ENCODE data around the gene PCF11.
A peak's percentile ranks its signal among the peaks of the same experiment; 100 is the strongest.

The PCF11 gene

GRCh38 chr11:83191986-83192385 lies 35.1 kb downstream of the PCF11 start:
- Histone ChIP-seq H3K9me3 (ENCODE audit: control extremely low read depth in 1 of 5, control insufficient read depth in 4 of 5, insufficient read depth in 2 of 5, low read depth in 1 of 5, low read length in 4 of 5) (no peaks in the 10 kb centered on the region), H3K27me3 (replicated peaks in 2 of 5; ENCODE audit: control insufficient read depth in 4 of 5, insufficient read depth in 5 of 5, low read length in 4 of 5) (no peaks in the 10 kb centered on the region), H3K27ac (ENCODE audit: insufficient read depth in 1 of 2, low read depth in 1 of 2, low read length in 2 of 2, poor library complexity in 1 of 2, severe bottlenecking in 2 of 2) (peak overlapping the region; percentile 33 to 98), H3K4me1 (ENCODE audit: control extremely low read depth in 1 of 4, control insufficient read depth in 4 of 4, insufficient read depth in 4 of 4, low read length in 3 of 4) (peaks cover 18 to 35% (median 27%) of the 10 kb centered on the region in 4 experiments), H3K36me3 (ENCODE audit: control insufficient read depth in 4 of 4, insufficient read depth in 4 of 4, low read length in 3 of 4) (peaks cover 0 to 23% (median 10%) of the 10 kb centered on the region in 4 experiments), H3K4me3 (ENCODE audit: control insufficient read depth in 1 of 7, extremely low read depth in 1 of 7, insufficient read depth in 4 of 7, low read depth in 2 of 7, low read length in 6 of 7) (peak overlapping the region in 5 of 7 experiments; percentile 93 to 98 (median 96))
- ChIA-PET POLR2A (interaction anchor here (0.6 kb wide), 1 partner anchor 35 kb away, joined by 3 read pairs; the partner anchor contains the start of gene PCF11), CTCF (no interaction called here)
- DNase-seq: peak in 1 of 3 donors; percentile 14
- 69% methylated on average over 9 of the region's 11 CpGs for WGBS (ENCODE audit: insufficient coverage)

- Histone ChIP-seq H3K4me1 (ENCODE audit: control extremely low read depth in 1 of 4, control insufficient read depth in 4 of 4, insufficient read depth in 4 of 4, low read length in 3 of 4) (peaks cover 18 to 35% (median 27%) of the 10 kb centered on the region in 4 experiments), H3K27ac (ENCODE audit: insufficient read depth in 1 of 2, low read depth in 1 of 2, low read length in 2 of 2, poor library complexity in 1 of 2, severe bottlenecking in 2 of 2) (peak overlapping the region; percentile 95 to 98), H3K36me3 (ENCODE audit: control insufficient read depth in 4 of 4, insufficient read depth in 4 of 4, low read length in 3 of 4) (peaks cover 0 to 23% (median 8%) of the 10 kb centered on the region in 4 experiments), H3K27me3 (replicated peaks in 2 of 5; ENCODE audit: control insufficient read depth in 4 of 5, insufficient read depth in 5 of 5, low read length in 4 of 5) (no peaks in the 10 kb centered on the region), H3K9me3 (ENCODE audit: control extremely low read depth in 1 of 5, control insufficient read depth in 4 of 5, insufficient read depth in 2 of 5, low read depth in 1 of 5, low read length in 4 of 5) (no peaks in the 10 kb centered on the region), H3K4me3 (ENCODE audit: control insufficient read depth in 1 of 7, extremely low read depth in 1 of 7, insufficient read depth in 4 of 7, low read depth in 2 of 7, low read length in 6 of 7) (peak overlapping the region in 6 of 7 experiments; percentile 93 to 98 (median 96))
- WGBS (ENCODE audit: insufficient coverage): 25% methylated on average over 8 of the region's 8 CpGs
- ChIA-PET CTCF (interaction anchor here (0.7 to 2.1 kb wide), 3 partner anchors 28 to 57 kb away, joined by 3 to 7 read pairs (median 4); no protein-coding TSS in a partner anchor), POLR2A (interaction anchor here (1.4 kb wide), 1 partner anchor 291 kb away, joined by 3 read pairs; the partner anchor contains the start of gene DDIAS)
- DNase-seq: no peak
Measured at GRCh38 chr11:83192606-83193245, 35.8 kb downstream of the PCF11 start.

- DNase-seq: peak; percentile 95
- H3K4me1 ChIP-seq (ENCODE audit: control extremely low read depth in 1 of 4, control insufficient read depth in 4 of 4, insufficient read depth in 4 of 4, low read length in 3 of 4): peaks cover 18 to 35% (median 27%) of the 10 kb centered on the region in 4 experiments
- ChIA-PET CTCF (interaction anchor here (0.6 to 2.1 kb wide), 6 partner anchors 13 to 56 kb away, joined by 3 to 7 read pairs (median 4); no protein-coding TSS in a partner anchor), POLR2A (interaction anchor here (0.9 to 1.4 kb wide), 4 partner anchors 33 to 292 kb away, joined by 3 to 5 read pairs (median 4); partner anchors contain the start of genes DDIAS, PCF11 and RAB30)
- no peaks in the 10 kb centered on the region for H3K9me3 ChIP-seq (ENCODE audit: control extremely low read depth in 1 of 5, control insufficient read depth in 4 of 5, insufficient read depth in 2 of 5, low read depth in 1 of 5, low read length in 4 of 5)
- H3K4me3 ChIP-seq (ENCODE audit: control insufficient read depth in 1 of 7, extremely low read depth in 1 of 7, insufficient read depth in 4 of 7, low read depth in 2 of 7, low read length in 6 of 7): peak within 1 kb of the TSS; percentile 90 to 98 (median 95)
- peaks cover under 1 to 22% (median 8%) of the 10 kb centered on the region in 4 experiments for H3K36me3 ChIP-seq (ENCODE audit: control insufficient read depth in 4 of 4, insufficient read depth in 4 of 4, low read length in 3 of 4)
- peak within 1 kb of the TSS; percentile 95 to 98 for H3K27ac ChIP-seq (ENCODE audit: insufficient read depth in 1 of 2, low read depth in 1 of 2, low read length in 2 of 2, poor library complexity in 1 of 2, severe bottlenecking in 2 of 2)
- no peaks in the 10 kb centered on the region for H3K27me3 ChIP-seq (replicated peaks in 2 of 5; ENCODE audit: control insufficient read depth in 4 of 5, insufficient read depth in 5 of 5, low read length in 4 of 5)
- 0% methylated on average over 58 of the region's 67 CpGs for WGBS (ENCODE audit: insufficient coverage)
Measured at GRCh38 chr11:83193315-83194280, 36.7 kb downstream of the PCF11 start, which contains the start of gene ANKRD42. TSS of gene ANKRD42 (plus strand) at chr11:83193712. CDS start at chr11:83194671, 959 bp downstream.

- WGBS (ENCODE audit: insufficient coverage): under 1% methylated on average over 29 of the region's 35 CpGs
- Histone ChIP-seq H3K4me3 (ENCODE audit: control insufficient read depth in 1 of 7, extremely low read depth in 1 of 7, insufficient read depth in 4 of 7, low read depth in 2 of 7, low read length in 6 of 7) (peak overlapping the region; percentile 90 to 98 (median 95)), H3K4me1 (ENCODE audit: control extremely low read depth in 1 of 4, control insufficient read depth in 4 of 4, insufficient read depth in 4 of 4, low read length in 3 of 4) (peaks cover 18 to 35% (median 27%) of the 10 kb centered on the region in 4 experiments), H3K36me3 (ENCODE audit: control insufficient read depth in 4 of 4, insufficient read depth in 4 of 4, low read length in 3 of 4) (peaks cover 3 to 19% (median 10%) of the 10 kb centered on the region in 4 experiments), H3K27ac (ENCODE audit: insufficient read depth in 1 of 2, low read depth in 1 of 2, low read length in 2 of 2, poor library complexity in 1 of 2, severe bottlenecking in 2 of 2) (peak overlapping the region; percentile 95 to 98), H3K9me3 (ENCODE audit: control extremely low read depth in 1 of 5, control insufficient read depth in 4 of 5, insufficient read depth in 2 of 5, low read depth in 1 of 5, low read length in 4 of 5) (no peaks in the 10 kb centered on the region), H3K27me3 (replicated peaks in 2 of 5; ENCODE audit: control insufficient read depth in 4 of 5, insufficient read depth in 5 of 5, low read length in 4 of 5) (no peaks in the 10 kb centered on the region)
- ChIA-PET CTCF (interaction anchor here (0.6 to 2.1 kb wide), 4 partner anchors 12 to 57 kb away, joined by 3 to 7 read pairs (median 4); no protein-coding TSS in a partner anchor), POLR2A (interaction anchor here (1.1 to 1.4 kb wide), 4 partner anchors 34 to 293 kb away, joined by 3 to 4 read pairs (median 4); partner anchors contain the start of genes DDIAS and RAB30)
- DNase-seq: peak; percentile 82 to 88 (median 83)
Measured at GRCh38 chr11:83194281-83195142, 37.6 kb downstream of the PCF11 start.

- H3K4me1 ChIP-seq (ENCODE audit: control extremely low read depth in 1 of 4, control insufficient read depth in 4 of 4, insufficient read depth in 4 of 4, low read length in 3 of 4): peaks cover 18 to 35% (median 27%) of the 10 kb centered on the region in 4 experiments
- ChIA-PET CTCF (interaction anchor here (1.3 to 2.1 kb wide), 3 partner anchors 12 to 55 kb away, joined by 3 to 7 read pairs (median 4); no protein-coding TSS in a partner anchor), POLR2A (interaction anchor here (1.1 kb wide), 1 partner anchor 39 kb away, joined by 4 read pairs; no protein-coding TSS in a partner anchor)
- peaks cover 3 to 15% (median 10%) of the 10 kb centered on the region in 4 experiments for H3K36me3 ChIP-seq (ENCODE audit: control insufficient read depth in 4 of 4, insufficient read depth in 4 of 4, low read length in 3 of 4)
- 80% methylated on average over 1 of the region's 4 CpGs for WGBS (ENCODE audit: insufficient coverage)
- peak; percentile 12 to 50 (median 31) for DNase-seq
- peak overlapping the region in 6 of 7 experiments; percentile 93 to 98 (median 96) for H3K4me3 ChIP-seq (ENCODE audit: control insufficient read depth in 1 of 7, extremely low read depth in 1 of 7, insufficient read depth in 4 of 7, low read depth in 2 of 7, low read length in 6 of 7)
- no peaks in the 10 kb centered on the region for H3K27me3 ChIP-seq (replicated peaks in 2 of 5; ENCODE audit: control insufficient read depth in 4 of 5, insufficient read depth in 5 of 5, low read length in 4 of 5)
- peak overlapping the region in 1 of 2 experiments; percentile 98 for H3K27ac ChIP-seq (ENCODE audit: insufficient read depth in 1 of 2, low read depth in 1 of 2, low read length in 2 of 2, poor library complexity in 1 of 2, severe bottlenecking in 2 of 2)
- no peaks in the 10 kb centered on the region for H3K9me3 ChIP-seq (ENCODE audit: control extremely low read depth in 1 of 5, control insufficient read depth in 4 of 5, insufficient read depth in 2 of 5, low read depth in 1 of 5, low read length in 4 of 5)
Measured at GRCh38 chr11:83195143-83195466, 38.2 kb downstream of the PCF11 start.

- no peaks in the 10 kb centered on the region for H3K9me3 ChIP-seq (ENCODE audit: control extremely low read depth in 1 of 5, control insufficient read depth in 4 of 5, insufficient read depth in 2 of 5, low read depth in 1 of 5, low read length in 4 of 5)
- peaks cover 3 to 13% (median 8%) of the 10 kb centered on the region in 4 experiments for H3K36me3 ChIP-seq (ENCODE audit: control insufficient read depth in 4 of 4, insufficient read depth in 4 of 4, low read length in 3 of 4)
- H3K27me3 ChIP-seq (replicated peaks in 2 of 5; ENCODE audit: control insufficient read depth in 4 of 5, insufficient read depth in 5 of 5, low read length in 4 of 5): no peaks in the 10 kb centered on the region
- peaks cover 18 to 35% (median 27%) of the 10 kb centered on the region in 4 experiments for H3K4me1 ChIP-seq (ENCODE audit: control extremely low read depth in 1 of 4, control insufficient read depth in 4 of 4, insufficient read depth in 4 of 4, low read length in 3 of 4)
- no peak for DNase-seq
- ChIA-PET POLR2A (no interaction called here), CTCF (no interaction called here)
- WGBS (ENCODE audit: insufficient coverage): 96% methylated on average over 8 of the region's 8 CpGs
- peak overlapping the region in 1 of 7 experiments; percentile 93 for H3K4me3 ChIP-seq (ENCODE audit: control insufficient read depth in 1 of 7, extremely low read depth in 1 of 7, insufficient read depth in 4 of 7, low read depth in 2 of 7, low read length in 6 of 7)
- no peak overlapping the region for H3K27ac ChIP-seq (ENCODE audit: insufficient read depth in 1 of 2, low read depth in 1 of 2, low read length in 2 of 2, poor library complexity in 1 of 2, severe bottlenecking in 2 of 2)
Measured at GRCh38 chr11:83195649-83196048, 38.7 kb downstream of the PCF11 start.
